DOHH2 (cell line): Measurements from ENCODE around the gene IFT57.

Source experiments
- H3F3A ChIP-seq: fragments of 200-600 bp; sonication (generic), shearing (Covaris generic); 2 replicates; pipeline ENCODE4 v1.6.0; 2016; ENCODE audit warnings: antibody characterized with exemption, mild to moderate bottlenecking; ENCODE audit not compliant: control insufficient read depth, insufficient read depth
- H3K27ac ChIP-seq: fragments of 200-600 bp; sonication (generic); 2 replicates; pipeline ENCODE4 v1.5.1; 2014; ENCODE audit warnings: low read depth, mild to moderate bottlenecking, low read length, moderate library complexity
- H3K27me3 ChIP-seq: fragments of 200-600 bp; sonication (generic); 2 replicates; pipeline ENCODE4 v1.6.1; 2014; ENCODE audit warnings: mild to moderate bottlenecking, low read length, mixed read lengths; ENCODE audit not compliant: control insufficient read depth
- H3K36me3 ChIP-seq: fragments of 200-600 bp; sonication (generic); 2 replicates; pipeline ENCODE4 v1.6.1; 2014; ENCODE audit warnings: mild to moderate bottlenecking, low read length, moderate library complexity, mixed read lengths; ENCODE audit not compliant: control insufficient read depth
- H3K4me1 ChIP-seq: fragments of 200-600 bp; sonication (generic); 2 replicates; pipeline ENCODE4 v1.6.1; 2014; ENCODE audit warnings: mild to moderate bottlenecking, low read length, mixed read lengths; ENCODE audit not compliant: control insufficient read depth
- H3K4me2 ChIP-seq: fragments of 200-600 bp; sonication (generic); 2 replicates; pipeline ENCODE4 v1.6.0; 2014; ENCODE audit warnings: mild to moderate bottlenecking, low read length, moderate library complexity
- H3K4me3 ChIP-seq: fragments of 200-600 bp; sonication (generic); 2 replicates; pipeline ENCODE4 v1.5.1; 2014; ENCODE audit warnings: mild to moderate bottlenecking, low read length, mixed read lengths
- H3K79me2 ChIP-seq: fragments of 200-600 bp; sonication (generic); 2 replicates; pipeline ENCODE4 v1.6.1; 2014; ENCODE audit warnings: mild to moderate bottlenecking, low read length, mixed read lengths; ENCODE audit not compliant: control insufficient read depth
- H3K9me2 ChIP-seq: fragments of 200-600 bp; sonication (generic); replicated peaks from 2 replicates; pipeline ENCODE4 v1.6.1; 2014; ENCODE audit warnings: mild to moderate bottlenecking, low read length, mixed read lengths; ENCODE audit not compliant: control insufficient read depth
- H3K9me3 ChIP-seq: fragments of 200-600 bp; sonication (generic); 2 replicates; pipeline ENCODE4 v1.6.1; 2014; ENCODE audit warnings: antibody characterized with exemption, low read length, mixed read lengths; ENCODE audit not compliant: control insufficient read depth, insufficient read depth
- H4K20me1 ChIP-seq: fragments of 200-600 bp; sonication (generic); 2 replicates; pipeline ENCODE4 v1.6.0; 2014; ENCODE audit warnings: low read depth, mild to moderate bottlenecking, antibody characterized with exemption, low read length, moderate library complexity; ENCODE audit not compliant: control insufficient read depth, insufficient read depth
- EZH2phosphoT487 ChIP-seq: fragments of 200-600 bp; sonication (generic); IDR thresholded peaks from 2 replicates; pipeline ENCODE4 v1.6.1; 2017; ENCODE audit warnings: borderline replicate concordance, mild to moderate bottlenecking, antibody characterized with exemption, low read length, moderate library complexity, mixed read lengths
- TF ChIP-seq, protein P1 (sequence below): fragments of 200-600 bp; sonication (generic); IDR thresholded peaks from one replicate; pipeline ENCODE4 v1.5.1; 2014; ENCODE audit warnings: antibody characterized with exemption, mild to moderate bottlenecking, low read depth, low read length; ENCODE audit not compliant: poor library complexity, severe bottlenecking

The IFT57 gene

GRCh38 chr3:108185536-108185935, 36.7 kb downstream of the IFT57 start:
- Histone ChIP-seq H3K4me1 (no peaks in the 10 kb centered on the region; the same call in 1 of the 2 replicates), H3F3A (no peaks in the 10 kb centered on the region), H3K9me3 (peaks cover 4% of the 10 kb centered on the region; the same call in 1 of the 2 replicates), H4K20me1 (no peaks in the 10 kb centered on the region), H3K4me3 (no peak overlapping the region), H3K4me2 (no peak overlapping the region), H3K27me3 (no peaks in the 10 kb centered on the region), H3K79me2 (no peaks in the 10 kb centered on the region), H3K27ac (no peak overlapping the region), H3K9me2 (no peaks in the 10 kb centered on the region), H3K36me3 (peaks cover 36% of the 10 kb centered on the region)
- TF ChIP-seq EZH2phosphoT487, result no peak
- TF ChIP-seq, protein P1, sequence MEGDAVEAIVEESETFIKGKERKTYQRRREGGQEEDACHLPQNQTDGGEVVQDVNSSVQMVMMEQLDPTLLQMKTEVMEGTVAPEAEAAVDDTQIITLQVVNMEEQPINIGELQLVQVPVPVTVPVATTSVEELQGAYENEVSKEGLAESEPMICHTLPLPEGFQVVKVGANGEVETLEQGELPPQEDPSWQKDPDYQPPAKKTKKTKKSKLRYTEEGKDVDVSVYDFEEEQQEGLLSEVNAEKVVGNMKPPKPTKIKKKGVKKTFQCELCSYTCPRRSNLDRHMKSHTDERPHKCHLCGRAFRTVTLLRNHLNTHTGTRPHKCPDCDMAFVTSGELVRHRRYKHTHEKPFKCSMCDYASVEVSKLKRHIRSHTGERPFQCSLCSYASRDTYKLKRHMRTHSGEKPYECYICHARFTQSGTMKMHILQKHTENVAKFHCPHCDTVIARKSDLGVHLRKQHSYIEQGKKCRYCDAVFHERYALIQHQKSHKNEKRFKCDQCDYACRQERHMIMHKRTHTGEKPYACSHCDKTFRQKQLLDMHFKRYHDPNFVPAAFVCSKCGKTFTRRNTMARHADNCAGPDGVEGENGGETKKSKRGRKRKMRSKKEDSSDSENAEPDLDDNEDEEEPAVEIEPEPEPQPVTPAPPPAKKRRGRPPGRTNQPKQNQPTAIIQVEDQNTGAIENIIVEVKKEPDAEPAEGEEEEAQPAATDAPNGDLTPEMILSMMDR, result no peak

DNA sequence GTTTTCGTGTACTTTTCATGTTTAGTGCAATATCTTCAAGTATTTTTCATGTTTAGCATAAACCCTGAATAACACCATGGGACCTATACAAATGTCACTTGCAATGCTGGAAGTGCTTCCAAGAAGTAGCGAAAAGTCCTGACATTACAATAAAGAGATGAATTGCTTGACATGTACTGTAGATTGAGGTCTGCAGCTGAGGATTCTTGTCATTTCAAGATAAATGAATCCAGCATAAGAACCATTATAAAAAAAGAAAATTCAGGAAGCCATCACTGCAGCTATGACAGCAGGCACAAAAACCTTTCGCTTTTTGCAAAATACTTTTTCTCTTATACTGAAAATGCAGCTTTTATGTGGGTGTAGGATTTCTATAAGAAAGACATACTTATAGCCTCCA, 37.4 kb downstream of the IFT57 start:
- no peaks in the 10 kb centered on the region for H4K20me1 ChIP-seq
- peaks cover 4% of the 10 kb centered on the region; the same call in 1 of the 2 replicates for H3K9me3 ChIP-seq
- no peak overlapping the region for H3K4me2 ChIP-seq
- H3K27ac ChIP-seq, result no peak overlapping the region
- H3K4me3 ChIP-seq, result no peak overlapping the region
- H3K4me1 ChIP-seq, result no peaks in the 10 kb centered on the region; the same call in 1 of the 2 replicates
- no peaks in the 10 kb centered on the region for H3F3A ChIP-seq
- H3K27me3 ChIP-seq, result no peaks in the 10 kb centered on the region
- H3K9me2 ChIP-seq, result no peaks in the 10 kb centered on the region
- TF ChIP-seq EZH2phosphoT487, result no peak
- TF ChIP-seq, protein P1, result no peak
- no peaks in the 10 kb centered on the region for H3K79me2 ChIP-seq
- H3K36me3 ChIP-seq, result peaks cover 29% of the 10 kb centered on the region

- no peaks in the 10 kb centered on the region; the same call in 1 of the 2 replicates for H3K4me1 ChIP-seq
- no peaks in the 10 kb centered on the region for H3K79me2 ChIP-seq
- H4K20me1 ChIP-seq, result no peaks in the 10 kb centered on the region
- TF ChIP-seq EZH2phosphoT487, result no peak
- TF ChIP-seq, protein P1, result no peak
- peaks cover 4% of the 10 kb centered on the region; the same call in 1 of the 2 replicates for H3K9me3 ChIP-seq
- H3K36me3 ChIP-seq, result peaks cover 23% of the 10 kb centered on the region
- H3F3A ChIP-seq, result no peaks in the 10 kb centered on the region
- H3K4me2 ChIP-seq, result no peak overlapping the region
- H3K9me2 ChIP-seq, result no peaks in the 10 kb centered on the region
- H3K27ac ChIP-seq, result no peak overlapping the region
- H3K4me3 ChIP-seq, result no peak overlapping the region
- no peaks in the 10 kb centered on the region for H3K27me3 ChIP-seq
Observed at GRCh38 chr3:108183971-108184370, 38.3 kb downstream of the IFT57 start.

DNA sequence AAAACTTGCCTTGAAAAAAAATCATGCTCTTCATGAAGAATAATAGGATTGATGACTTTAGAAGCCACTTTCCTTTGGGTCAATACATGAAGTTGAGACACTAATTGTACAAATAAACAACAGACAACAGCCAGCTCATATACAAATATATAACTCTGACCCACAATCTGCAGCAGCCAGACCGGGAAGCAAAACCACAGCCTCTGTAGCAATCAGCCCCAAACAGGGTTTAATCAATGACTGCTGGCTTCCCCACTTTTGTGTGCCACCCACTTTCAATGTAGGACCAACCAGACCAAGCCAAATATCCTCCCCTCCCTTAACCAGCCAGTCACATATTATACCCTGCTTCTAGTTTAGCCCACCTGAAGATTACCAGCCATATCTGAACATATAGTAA, 39.0 kb downstream of the IFT57 start:
- H3K79me2 ChIP-seq, result no peaks in the 10 kb centered on the region

More for the DNA sequence above, 39.0 kb downstream of the IFT57 start:
- Histone ChIP-seq H4K20me1 (no peaks in the 10 kb centered on the region), H3K4me3 (no peak overlapping the region), H3K9me3 (peaks cover 4% of the 10 kb centered on the region; the same call in 1 of the 2 replicates), H3K4me1 (no peaks in the 10 kb centered on the region; the same call in 1 of the 2 replicates), H3F3A (no peaks in the 10 kb centered on the region), H3K27ac (no peak overlapping the region), H3K36me3 (peaks cover 19% of the 10 kb centered on the region), H3K9me2 (no peaks in the 10 kb centered on the region), H3K4me2 (no peak overlapping the region), H3K27me3 (no peaks in the 10 kb centered on the region)
- no peak for TF ChIP-seq EZH2phosphoT487
- TF ChIP-seq, protein P1, result no peak
